Measurements from ENCODE around the gene MED8.
A peak's percentile ranks its signal among the peaks of the same experiment; 100 is the strongest.
"Not testable (repeated sequence)": the region's sequence is repeated elsewhere in the genome, so short reads cannot be mapped to it uniquely, and the experiment has no call there.

The MED8 gene

DNA sequence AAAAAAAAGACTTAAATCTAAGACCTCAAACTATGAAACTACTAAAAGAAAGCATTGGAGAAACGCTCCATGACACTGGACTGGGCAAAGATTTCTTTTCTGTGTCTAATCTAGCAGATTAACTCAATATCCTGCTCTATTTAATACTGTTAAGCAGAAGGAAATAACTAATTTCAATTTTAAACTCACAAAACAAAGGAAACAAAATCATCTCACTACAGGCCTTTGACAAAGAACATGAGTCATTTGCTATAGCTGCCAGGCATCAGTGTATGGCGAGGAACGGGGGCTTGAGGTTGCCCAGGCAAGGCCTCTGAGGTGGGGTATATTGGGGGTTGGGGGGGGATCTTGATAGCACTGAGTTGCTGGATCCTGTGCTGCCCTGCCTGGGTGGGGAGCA, 21.0 kb upstream of the MED8 start:
- no peak overlapping the region for H3K4me3 Mint-ChIP-seq
- no peak overlapping the region for H3K27ac Mint-ChIP-seq
- peaks cover 3% of the 10 kb centered on the region for H3K4me1 Mint-ChIP-seq (ENCODE audit: low read depth)
- no peaks in the 10 kb centered on the region for H3K27me3 Mint-ChIP-seq (ENCODE audit: low read depth)
- H3K36me3 Mint-ChIP-seq (ENCODE audit: low read depth), result peaks cover 41% of the 10 kb centered on the region
- no peaks in the 10 kb centered on the region for H3K9me3 Mint-ChIP-seq

DNA sequence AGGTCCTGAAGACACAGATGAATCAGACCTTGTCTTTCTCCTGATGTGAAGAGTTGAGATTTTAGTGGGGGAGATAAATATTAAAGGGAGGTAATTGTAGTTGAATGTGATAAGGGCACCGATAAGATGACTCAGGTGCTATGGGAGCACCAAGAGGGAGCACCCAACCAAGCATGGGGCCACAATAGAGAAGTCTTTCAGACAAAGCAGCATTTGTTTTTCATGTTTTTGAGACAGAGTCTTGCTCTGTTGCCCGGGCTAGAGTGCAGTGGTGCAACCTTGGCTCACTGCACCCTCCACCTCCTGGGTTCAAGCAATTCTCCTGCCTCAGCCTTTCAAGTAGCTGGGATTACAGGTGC, 16.3 kb upstream of the MED8 start:
- H3K4me1 Mint-ChIP-seq (ENCODE audit: low read depth), result no peaks in the 10 kb centered on the region

DNA sequence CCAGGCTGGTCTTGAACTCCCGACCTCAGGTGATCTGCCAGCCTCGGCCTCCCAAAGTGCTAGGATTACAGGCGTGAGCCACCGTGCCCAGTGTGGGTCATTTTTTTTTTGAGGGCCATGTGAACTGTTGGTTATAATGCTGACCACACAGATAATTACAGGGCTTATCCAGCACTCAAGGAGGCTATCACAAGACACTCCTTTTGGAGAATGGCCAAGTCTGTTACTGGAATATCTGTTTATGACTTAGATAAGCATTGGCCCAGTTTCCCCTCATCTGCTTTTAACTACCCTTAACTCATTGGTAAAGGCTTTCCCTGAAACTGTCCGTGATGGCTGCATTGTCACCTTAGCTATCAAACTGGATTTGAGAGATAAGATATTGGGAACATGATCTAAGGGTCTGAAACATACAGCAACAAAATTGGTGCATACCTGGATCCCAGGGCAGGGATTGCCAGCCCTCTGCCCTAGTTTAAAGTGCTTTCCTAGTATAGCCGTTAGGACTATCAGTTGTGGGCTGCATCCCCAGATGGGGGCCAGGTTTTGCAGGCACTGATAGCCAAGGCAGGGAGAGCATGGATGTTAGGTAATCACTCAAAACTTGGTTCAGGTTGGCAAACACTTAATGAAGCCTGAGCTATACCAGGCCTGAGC, 15.7 kb upstream of the MED8 start:
- Mint-ChIP-seq H3K9me3 (no peaks in the 10 kb centered on the region), H3K4me3 (no peak overlapping the region), H3K27ac (no peak overlapping the region), H3K27me3 (ENCODE audit: low read depth) (no peaks in the 10 kb centered on the region), H3K4me1 (ENCODE audit: low read depth) (no peaks in the 10 kb centered on the region), H3K36me3 (ENCODE audit: low read depth) (peaks cover 37% of the 10 kb centered on the region)

More for the DNA sequence above, 16.3 kb upstream of the MED8 start:
- peaks cover 40% of the 10 kb centered on the region for H3K36me3 Mint-ChIP-seq (ENCODE audit: low read depth)
- H3K9me3 Mint-ChIP-seq, result no peaks in the 10 kb centered on the region
- H3K4me3 Mint-ChIP-seq, result no peak overlapping the region
- no peaks in the 10 kb centered on the region for H3K27me3 Mint-ChIP-seq (ENCODE audit: low read depth)
- H3K27ac Mint-ChIP-seq, result no peak overlapping the region

DNA sequence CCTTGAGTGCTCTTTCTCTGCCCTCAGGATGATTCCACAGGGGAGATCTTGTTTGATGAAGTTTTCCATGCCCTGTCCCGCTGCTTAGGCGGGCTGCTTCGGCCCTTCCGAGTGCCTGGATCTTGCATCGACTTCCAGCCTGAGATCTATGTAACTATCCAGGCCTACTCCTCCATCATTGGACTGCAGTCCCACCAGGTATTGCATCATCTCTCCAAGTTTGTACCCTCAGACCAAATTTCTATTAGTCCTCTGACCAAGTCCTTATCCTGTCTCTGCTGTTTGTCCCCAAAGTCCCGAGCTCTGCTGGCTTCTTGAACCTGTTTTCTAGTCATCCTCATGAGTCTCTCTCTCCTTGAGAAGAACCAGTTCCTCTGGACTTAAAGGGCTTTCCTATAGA, 14.8 kb upstream of the MED8 start:
- H3K4me1 Mint-ChIP-seq (ENCODE audit: low read depth), result no peaks in the 10 kb centered on the region
- H3K27ac Mint-ChIP-seq, result no peak overlapping the region
- H3K36me3 Mint-ChIP-seq (ENCODE audit: low read depth), result peaks cover 34% of the 10 kb centered on the region
- no peak overlapping the region for H3K4me3 Mint-ChIP-seq
- H3K27me3 Mint-ChIP-seq (ENCODE audit: low read depth), result no peaks in the 10 kb centered on the region
- H3K9me3 Mint-ChIP-seq, result no peaks in the 10 kb centered on the region

DNA sequence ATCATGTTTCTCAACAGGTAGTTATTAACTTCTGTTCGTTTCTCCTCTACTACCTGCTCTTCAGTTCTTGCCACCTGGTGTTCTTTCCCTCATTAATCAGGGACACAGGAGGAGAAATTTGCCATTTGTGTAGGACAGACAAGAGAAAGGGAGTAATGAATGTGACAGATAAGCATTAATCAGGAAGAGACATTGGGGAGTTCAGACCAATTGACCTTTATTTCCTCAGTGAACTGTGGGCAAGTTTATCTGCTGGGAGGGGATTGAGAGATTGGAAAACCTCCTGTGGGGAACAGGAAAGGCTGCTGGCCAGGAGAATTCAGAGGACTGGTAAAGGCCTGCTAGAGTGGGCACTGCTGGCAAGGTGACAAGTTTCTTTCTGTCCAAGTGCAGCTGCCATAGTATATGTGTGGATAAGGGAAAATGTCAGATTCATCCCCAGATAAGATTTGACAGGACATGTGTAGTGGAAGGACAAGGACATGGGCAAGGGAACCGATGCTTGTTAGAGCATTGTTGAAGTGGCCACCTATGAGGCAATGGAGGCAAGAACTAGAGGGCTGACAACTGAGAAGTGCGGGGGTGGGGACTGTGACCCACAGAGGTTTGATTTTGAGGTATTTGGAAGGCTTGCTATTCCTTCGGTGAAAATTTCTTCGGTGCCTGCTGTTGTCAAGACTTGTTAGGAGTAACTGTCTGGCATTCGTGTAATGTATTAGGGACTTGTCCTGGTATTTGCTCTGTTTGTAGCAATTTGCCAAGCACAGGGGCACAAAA, 12.7 kb upstream of the MED8 start:
- Mint-ChIP-seq H3K36me3 (ENCODE audit: low read depth) (peaks cover 25% of the 10 kb centered on the region), H3K4me3 (no peak overlapping the region), H3K27ac (no peak overlapping the region), H3K27me3 (ENCODE audit: low read depth) (no peaks in the 10 kb centered on the region), H3K9me3 (no peaks in the 10 kb centered on the region), H3K4me1 (ENCODE audit: low read depth) (peaks cover 4% of the 10 kb centered on the region)

DNA sequence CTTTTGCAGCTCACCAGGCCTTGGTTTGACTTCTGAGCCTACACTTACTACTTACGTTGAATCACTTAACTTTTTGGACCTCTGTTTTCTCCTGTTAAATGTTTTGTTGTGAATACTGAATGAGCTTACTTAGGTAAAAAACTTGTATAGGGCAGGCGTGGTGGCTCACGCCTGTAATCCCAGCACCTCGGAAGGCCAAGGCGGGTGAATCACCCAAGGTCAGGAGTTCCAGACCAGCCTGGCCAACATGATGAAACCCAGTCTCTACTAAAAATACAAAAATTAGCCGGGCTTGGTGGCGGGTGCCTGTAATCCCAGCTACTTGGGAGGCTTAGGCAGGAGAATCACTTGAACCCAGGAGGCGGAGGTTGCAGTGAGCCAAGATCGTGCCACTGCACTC, 10.8 kb upstream of the MED8 start:
- not testable (repeated sequence) for H3K9me3 Mint-ChIP-seq; H3K27ac Mint-ChIP-seq; H3K4me1 Mint-ChIP-seq (ENCODE audit: low read depth); H3K4me3 Mint-ChIP-seq; H3K27me3 Mint-ChIP-seq (ENCODE audit: low read depth)
- peaks cover 19% of the 10 kb centered on the region for H3K36me3 Mint-ChIP-seq (ENCODE audit: low read depth)

DNA sequence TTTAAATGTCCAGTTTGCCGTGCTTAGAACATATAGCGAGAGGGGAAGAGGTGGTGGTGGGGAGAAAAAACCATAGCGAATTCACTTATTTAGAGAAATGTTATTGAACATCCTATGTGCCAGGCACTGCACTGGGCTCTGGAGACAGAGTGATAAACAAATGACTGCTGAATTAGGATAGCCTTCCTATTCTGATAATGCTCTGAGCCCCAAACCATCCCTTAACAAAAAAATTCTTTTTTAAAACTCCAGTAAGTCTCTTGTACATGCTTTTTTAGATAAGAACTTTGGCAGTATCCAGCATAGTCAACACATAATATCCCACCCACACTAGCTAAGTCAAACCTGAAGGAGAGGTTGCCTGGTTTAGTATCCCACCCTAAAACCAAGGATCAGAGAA, 8.6 kb upstream of the MED8 start:
- Mint-ChIP-seq H3K27me3 (ENCODE audit: low read depth) (no peaks in the 10 kb centered on the region), H3K4me3 (no peak overlapping the region), H3K27ac (no peak overlapping the region), H3K9me3 (no peaks in the 10 kb centered on the region), H3K4me1 (ENCODE audit: low read depth) (peaks cover 4% of the 10 kb centered on the region), H3K36me3 (ENCODE audit: low read depth) (peaks cover 7% of the 10 kb centered on the region)

DNA sequence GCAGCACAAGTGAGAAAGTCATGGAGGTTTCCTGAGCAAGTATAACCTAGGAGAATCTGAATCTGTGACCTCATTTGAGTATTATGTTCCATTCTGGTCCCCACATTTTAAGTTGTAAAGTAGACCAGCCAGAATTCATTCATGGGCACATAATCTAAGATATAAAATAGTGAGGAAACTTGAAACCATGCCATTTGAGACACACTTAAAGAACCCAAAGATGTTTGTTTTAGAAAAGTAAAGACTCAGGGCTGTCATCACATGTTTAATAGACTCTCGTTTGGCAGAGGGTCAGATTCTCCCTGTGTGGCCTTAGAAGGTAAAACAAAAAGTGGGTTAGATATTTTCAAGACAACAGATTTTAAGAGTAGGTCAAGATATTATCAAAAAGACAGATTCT, 6.5 kb upstream of the MED8 start:
- peaks cover 7% of the 10 kb centered on the region for H3K4me1 Mint-ChIP-seq (ENCODE audit: low read depth)
- H3K36me3 Mint-ChIP-seq (ENCODE audit: low read depth), result peaks cover 5% of the 10 kb centered on the region
- H3K4me3 Mint-ChIP-seq, result no peak overlapping the region
- H3K27ac Mint-ChIP-seq, result no peak overlapping the region
- no peaks in the 10 kb centered on the region for H3K9me3 Mint-ChIP-seq
- no peaks in the 10 kb centered on the region for H3K27me3 Mint-ChIP-seq (ENCODE audit: low read depth)

DNA sequence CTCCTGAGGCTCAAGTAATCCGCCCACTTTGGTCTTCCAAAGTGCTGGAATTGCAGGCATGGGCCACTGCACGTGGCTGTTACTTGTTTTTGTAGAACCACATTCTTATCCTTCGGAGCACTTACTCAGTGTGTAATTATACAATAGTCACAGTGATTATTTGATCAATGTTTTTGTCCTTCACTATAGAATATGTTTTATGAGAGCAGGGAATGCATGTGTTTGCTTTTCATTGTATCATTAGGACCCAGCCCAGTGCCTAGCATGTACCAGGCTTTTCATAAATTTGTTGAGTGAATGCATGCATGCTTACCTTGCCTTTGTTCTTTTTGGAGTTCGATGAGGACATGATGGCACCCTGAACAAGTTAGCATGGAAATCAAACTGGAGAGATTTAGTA, 5.9 kb upstream of the MED8 start:
- H3K36me3 Mint-ChIP-seq (ENCODE audit: low read depth), result peaks cover 5% of the 10 kb centered on the region
- no peaks in the 10 kb centered on the region for H3K27me3 Mint-ChIP-seq (ENCODE audit: low read depth)
- no peak overlapping the region for H3K27ac Mint-ChIP-seq
- H3K4me3 Mint-ChIP-seq, result no peak overlapping the region
- no peaks in the 10 kb centered on the region for H3K9me3 Mint-ChIP-seq
- H3K4me1 Mint-ChIP-seq (ENCODE audit: low read depth), result peaks cover 11% of the 10 kb centered on the region

DNA sequence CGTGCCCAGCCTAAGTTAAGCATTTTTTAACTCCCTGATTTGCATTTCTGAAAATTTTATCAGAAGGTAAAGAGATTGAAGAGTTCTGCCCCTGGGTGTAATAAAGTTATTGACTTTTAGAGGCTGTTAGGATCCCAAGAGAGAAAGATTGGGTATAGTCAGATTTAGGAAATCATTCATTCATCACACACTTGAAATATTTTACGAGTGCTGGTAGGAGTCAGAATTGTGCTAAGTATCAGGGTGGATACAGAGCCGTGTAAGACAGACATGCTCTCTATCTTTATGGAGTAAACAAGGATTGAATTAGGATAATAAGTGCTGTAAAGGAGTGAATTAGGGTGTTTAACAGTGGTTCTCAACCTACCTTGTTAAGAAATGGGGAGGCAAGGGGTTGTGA, 3.1 kb upstream of the MED8 start:
- Mint-ChIP-seq H3K27me3 (ENCODE audit: low read depth) (no peaks in the 10 kb centered on the region), H3K4me3 (no peak overlapping the region), H3K27ac (no peak overlapping the region), H3K36me3 (ENCODE audit: low read depth) (peaks cover 8% of the 10 kb centered on the region), H3K4me1 (ENCODE audit: low read depth) (peaks cover 28% of the 10 kb centered on the region), H3K9me3 (no peaks in the 10 kb centered on the region)

DNA sequence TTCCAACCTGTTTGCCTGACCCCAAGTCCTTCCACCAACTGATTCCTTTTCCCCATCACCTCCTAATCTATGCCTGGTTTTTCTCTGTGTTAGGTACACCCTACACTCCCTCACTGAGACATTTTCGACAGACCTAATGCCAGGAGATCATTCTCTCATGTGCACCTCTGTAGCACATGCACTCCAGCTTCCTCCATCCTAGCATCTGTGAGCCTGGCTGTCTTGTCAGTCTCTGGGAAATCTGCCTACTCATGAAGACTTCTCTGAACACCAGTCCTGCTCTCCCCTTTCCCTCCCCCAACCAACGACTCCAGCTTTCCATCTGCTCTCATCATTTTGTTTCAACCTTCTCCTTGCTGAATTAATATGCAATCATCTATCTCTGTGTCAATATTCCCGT, 987 bp downstream of the MED8 start:
- peak overlapping the region; percentile 100 for H3K4me3 Mint-ChIP-seq
- no peaks in the 10 kb centered on the region for H3K27me3 Mint-ChIP-seq (ENCODE audit: low read depth)
- H3K36me3 Mint-ChIP-seq (ENCODE audit: low read depth), result peaks cover 20% of the 10 kb centered on the region
- H3K9me3 Mint-ChIP-seq, result no peaks in the 10 kb centered on the region
- peaks cover 30% of the 10 kb centered on the region for H3K4me1 Mint-ChIP-seq (ENCODE audit: low read depth)
- peak overlapping the region; percentile 97 for H3K27ac Mint-ChIP-seq

DNA sequence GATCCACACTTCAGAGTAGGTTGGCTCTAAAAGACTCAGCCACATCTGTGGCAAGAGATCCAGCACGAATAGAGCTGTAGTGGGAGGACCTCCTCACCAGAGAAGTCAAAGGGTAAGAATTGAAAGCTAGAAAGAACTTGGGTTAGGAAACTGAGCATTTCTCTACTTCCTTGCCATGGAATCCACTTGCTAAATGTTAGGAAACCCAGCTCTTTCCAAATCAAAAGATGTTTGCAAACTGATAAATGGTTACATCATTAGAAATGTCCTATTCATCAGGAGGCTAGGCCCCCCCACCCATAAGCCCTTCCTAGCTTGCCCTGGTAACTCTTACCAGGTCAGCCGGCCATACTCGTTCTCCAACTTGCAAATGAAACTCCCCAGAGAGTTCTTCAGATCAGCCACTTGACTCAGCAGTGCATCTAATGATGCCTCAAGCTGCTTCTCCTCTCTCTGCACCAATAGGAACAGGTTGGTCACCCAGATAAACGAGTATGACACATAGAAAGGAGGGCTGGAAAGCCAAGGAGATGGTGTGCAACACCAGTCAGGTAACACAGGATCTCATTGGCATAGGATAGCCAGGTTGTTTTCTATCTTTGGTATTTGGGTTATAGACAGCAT, 1.5 kb downstream of the MED8 start:
- Mint-ChIP-seq H3K36me3 (ENCODE audit: low read depth) (peaks cover 25% of the 10 kb centered on the region), H3K27me3 (ENCODE audit: low read depth) (no peaks in the 10 kb centered on the region), H3K4me3 (peak overlapping the region; percentile 100), H3K9me3 (no peaks in the 10 kb centered on the region), H3K27ac (peak overlapping the region; percentile 97), H3K4me1 (ENCODE audit: low read depth) (peaks cover 30% of the 10 kb centered on the region)

DNA sequence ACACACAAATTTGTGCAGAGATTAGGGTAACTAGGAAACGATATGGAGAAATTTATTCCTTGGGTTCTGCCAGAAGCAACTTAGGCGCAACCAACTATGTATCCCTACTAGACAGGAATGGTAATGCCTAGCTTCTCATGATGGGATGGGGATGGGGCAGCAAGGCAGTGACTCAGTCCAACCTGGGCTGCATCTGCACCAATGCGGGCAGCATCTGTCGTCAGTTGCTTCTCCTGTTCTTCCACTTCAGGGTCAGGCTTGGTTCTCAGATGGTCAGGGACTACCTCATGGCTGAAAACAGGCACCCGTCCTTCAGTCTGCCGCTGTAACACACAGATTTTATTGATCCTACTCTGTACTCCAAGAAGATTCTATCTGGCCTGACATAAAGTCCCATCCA, 2.9 kb downstream of the MED8 start:
- H3K4me3 Mint-ChIP-seq, result no peak overlapping the region
- H3K36me3 Mint-ChIP-seq (ENCODE audit: low read depth), result peaks cover 30% of the 10 kb centered on the region
- no peaks in the 10 kb centered on the region for H3K9me3 Mint-ChIP-seq

DNA sequence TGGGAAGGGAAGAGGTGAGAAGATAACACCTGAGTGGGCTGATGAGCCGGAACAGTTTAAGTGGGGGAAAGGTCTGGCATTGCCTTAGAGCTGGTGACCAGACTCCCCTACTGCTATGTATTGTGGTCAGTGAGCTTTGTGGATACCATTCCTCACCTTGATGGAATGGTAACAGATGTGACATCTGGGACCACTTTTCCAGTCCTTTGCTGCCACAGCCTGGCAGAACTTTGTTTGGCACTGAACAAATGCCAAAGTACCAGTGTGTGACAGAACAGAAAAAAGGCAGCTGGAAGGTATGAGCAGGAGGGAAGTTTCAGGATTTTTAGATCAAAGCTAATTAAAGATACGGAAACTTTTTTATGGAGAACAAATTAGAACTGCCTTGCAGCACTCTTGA, 6.2 kb downstream of the MED8 start:
- Mint-ChIP-seq H3K9me3 (no peaks in the 10 kb centered on the region), H3K4me3 (no peak overlapping the region), H3K27ac (no peak overlapping the region), H3K4me1 (ENCODE audit: low read depth) (peaks cover 6% of the 10 kb centered on the region), H3K36me3 (ENCODE audit: low read depth) (peaks cover 39% of the 10 kb centered on the region), H3K27me3 (ENCODE audit: low read depth) (no peaks in the 10 kb centered on the region)

More for the DNA sequence above, 2.9 kb downstream of the MED8 start:
- Mint-ChIP-seq H3K27me3 (ENCODE audit: low read depth) (no peaks in the 10 kb centered on the region), H3K27ac (no peak overlapping the region), H3K4me1 (ENCODE audit: low read depth) (peaks cover 30% of the 10 kb centered on the region)
